ENCODE results near the gene NRG3.

NRG3 gene

DNA sequence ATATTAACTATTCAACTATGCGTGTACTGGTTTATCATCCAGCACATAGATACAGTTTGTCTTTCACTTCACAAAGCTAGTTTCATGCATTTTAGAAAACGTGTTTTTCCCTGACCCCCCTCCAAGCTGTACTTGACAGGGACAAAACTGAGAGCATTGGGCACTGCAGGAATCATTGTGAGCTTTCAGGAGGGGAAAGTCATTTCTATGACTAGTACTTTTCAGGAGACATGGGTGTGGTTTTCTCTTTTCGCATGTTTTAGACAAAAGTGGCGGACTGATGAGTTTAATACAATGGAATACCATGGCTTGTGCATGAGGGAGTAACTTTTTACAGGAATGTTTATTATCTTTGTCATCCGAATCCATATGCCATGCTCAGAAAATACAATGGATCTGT, 42.7 kb downstream of the NRG3 start:
- H3K9ac ChIP-seq (ENCODE audit: low read length) = no peak overlapping the region
- no peaks in the 10 kb centered on the region for H3K36me3 ChIP-seq (ENCODE audit: control insufficient read depth, insufficient read depth, low read length, severe bottlenecking)
- H3K4me1 ChIP-seq (ENCODE audit: control insufficient read depth, insufficient read depth, low read length) = no peaks in the 10 kb centered on the region
- H3K4me3 ChIP-seq (ENCODE audit: low read length) = no peak overlapping the region
- no peaks in the 10 kb centered on the region for H3K27me3 ChIP-seq (replicated peaks; ENCODE audit: control insufficient read depth, insufficient read depth, low read length)
- no peak for DNase-seq (ENCODE audit: low read depth)
- H3K9me3 ChIP-seq (ENCODE audit: control insufficient read depth, low read length) = no peaks in the 10 kb centered on the region

DNA sequence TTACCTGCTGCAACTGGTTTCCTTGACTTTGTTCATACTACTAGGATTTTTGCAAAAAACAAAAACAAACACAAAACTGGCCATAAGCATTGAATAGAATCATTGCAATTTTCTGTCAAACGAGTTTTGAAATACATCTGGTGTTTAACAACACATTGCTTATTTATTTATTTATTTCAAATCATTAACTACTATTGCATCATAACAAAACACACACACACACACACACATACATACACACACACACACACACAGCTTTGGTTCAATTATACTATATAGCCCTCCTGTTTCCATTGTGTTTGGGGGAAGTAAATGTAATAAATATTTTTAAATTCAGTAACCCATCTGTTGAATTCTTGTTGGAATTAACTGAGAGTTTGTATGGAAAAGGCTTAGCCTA, 43.8 kb downstream of the NRG3 start:
- no peaks in the 10 kb centered on the region for H3K9me3 ChIP-seq (ENCODE audit: control insufficient read depth, low read length)
- no peaks in the 10 kb centered on the region for H3K36me3 ChIP-seq (ENCODE audit: control insufficient read depth, insufficient read depth, low read length, severe bottlenecking)
- H3K4me3 ChIP-seq (ENCODE audit: low read length) = no peak overlapping the region
- H3K27me3 ChIP-seq (replicated peaks; ENCODE audit: control insufficient read depth, insufficient read depth, low read length) = no peaks in the 10 kb centered on the region
- H3K9ac ChIP-seq (ENCODE audit: low read length) = no peak overlapping the region
- no peaks in the 10 kb centered on the region for H3K4me1 ChIP-seq (ENCODE audit: control insufficient read depth, insufficient read depth, low read length)
- no peak for DNase-seq (ENCODE audit: low read depth)

DNA sequence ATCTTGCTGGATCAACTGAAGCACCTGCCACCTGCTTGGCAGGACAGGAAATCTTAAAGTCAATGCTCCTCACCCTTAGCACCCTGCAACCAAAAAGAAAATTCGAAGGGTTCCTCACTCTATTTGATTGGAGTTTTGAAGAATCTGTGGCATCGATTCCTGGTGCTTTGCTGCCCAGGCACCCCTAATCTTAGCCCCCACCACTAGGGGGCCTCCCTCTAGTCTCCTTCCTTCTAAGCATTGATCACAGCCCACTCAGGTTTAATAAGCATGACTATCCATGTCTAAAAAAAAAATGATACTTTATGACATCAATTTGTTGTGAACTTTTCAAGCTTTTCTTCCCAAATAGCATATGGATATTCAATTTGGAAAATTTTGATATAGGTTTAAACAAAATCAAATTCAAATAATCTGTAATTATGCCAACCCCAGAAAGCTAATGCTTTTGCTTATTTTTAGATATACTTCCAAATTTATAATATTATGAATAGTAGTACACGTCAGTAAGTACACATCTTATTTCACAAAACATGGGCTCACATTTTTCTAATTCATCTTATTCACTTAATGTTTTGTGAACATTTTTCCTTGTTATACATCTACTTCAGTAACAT, 45.3 kb downstream of the NRG3 start:
- Histone ChIP-seq H3K9me3 (ENCODE audit: control insufficient read depth, low read length) (no peaks in the 10 kb centered on the region), H3K4me1 (ENCODE audit: control insufficient read depth, insufficient read depth, low read length) (no peaks in the 10 kb centered on the region), H3K4me3 (ENCODE audit: low read length) (no peak overlapping the region), H3K9ac (ENCODE audit: low read length) (no peak overlapping the region), H3K36me3 (ENCODE audit: control insufficient read depth, insufficient read depth, low read length, severe bottlenecking) (no peaks in the 10 kb centered on the region), H3K27me3 (replicated peaks; ENCODE audit: control insufficient read depth, insufficient read depth, low read length) (no peaks in the 10 kb centered on the region)
- no peak for DNase-seq (ENCODE audit: low read depth)

DNA sequence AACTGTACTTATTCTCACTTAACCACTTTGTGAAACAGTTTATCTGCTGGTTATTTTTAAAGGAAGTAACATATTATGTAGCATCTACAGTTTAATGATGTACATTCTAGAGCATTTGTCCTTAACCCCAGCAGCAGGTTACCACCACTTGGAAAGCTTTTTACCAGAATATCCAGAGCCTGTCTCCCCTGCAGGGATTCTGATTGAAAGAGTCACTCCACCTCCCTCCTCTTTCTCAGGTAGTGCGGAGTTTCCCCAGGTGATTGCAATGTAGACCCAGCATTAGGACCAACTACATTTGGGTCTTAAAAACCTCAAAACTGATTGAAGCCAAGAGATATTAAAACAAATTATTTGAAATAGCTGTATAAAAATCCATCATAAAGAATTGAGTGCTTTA, 53.1 kb downstream of the NRG3 start:
- Histone ChIP-seq H3K4me1 (ENCODE audit: control insufficient read depth, insufficient read depth, low read length) (no peaks in the 10 kb centered on the region), H3K9ac (ENCODE audit: low read length) (no peak overlapping the region), H3K27me3 (replicated peaks; ENCODE audit: control insufficient read depth, insufficient read depth, low read length) (no peaks in the 10 kb centered on the region), H3K36me3 (ENCODE audit: control insufficient read depth, insufficient read depth, low read length, severe bottlenecking) (no peaks in the 10 kb centered on the region), H3K4me3 (ENCODE audit: low read length) (no peak overlapping the region), H3K9me3 (ENCODE audit: control insufficient read depth, low read length) (peaks cover 2% of the 10 kb centered on the region)
- no peak for DNase-seq (ENCODE audit: low read depth)

DNA sequence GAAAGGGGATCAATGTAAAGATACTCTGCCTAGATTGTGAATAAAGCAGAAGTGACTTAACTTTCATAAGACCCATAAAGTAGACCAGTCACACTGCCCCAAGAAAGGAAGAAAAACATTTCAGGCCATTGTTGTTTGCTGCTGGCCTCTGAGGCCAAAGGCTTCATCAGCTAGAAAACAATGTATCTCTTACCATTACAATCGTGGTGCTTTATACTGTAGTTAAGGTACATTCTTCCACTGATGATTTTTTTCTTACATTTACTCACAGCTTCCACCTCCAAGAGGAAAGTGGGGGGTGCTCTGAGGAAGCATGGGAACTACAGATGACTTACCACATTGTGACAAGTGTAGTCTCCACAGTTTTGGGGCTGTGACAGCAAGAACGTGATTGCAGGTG, 68.6 kb downstream of the NRG3 start:
- Histone ChIP-seq H3K36me3 (ENCODE audit: control insufficient read depth, insufficient read depth, low read length, severe bottlenecking) (no peaks in the 10 kb centered on the region), H3K9me3 (ENCODE audit: control insufficient read depth, low read length) (peaks cover 2% of the 10 kb centered on the region), H3K4me3 (ENCODE audit: low read length) (no peak overlapping the region), H3K9ac (ENCODE audit: low read length) (no peak overlapping the region), H3K4me1 (ENCODE audit: control insufficient read depth, insufficient read depth, low read length) (no peaks in the 10 kb centered on the region), H3K27me3 (replicated peaks; ENCODE audit: control insufficient read depth, insufficient read depth, low read length) (no peaks in the 10 kb centered on the region)
- DNase-seq (ENCODE audit: low read depth) = no peak

DNA sequence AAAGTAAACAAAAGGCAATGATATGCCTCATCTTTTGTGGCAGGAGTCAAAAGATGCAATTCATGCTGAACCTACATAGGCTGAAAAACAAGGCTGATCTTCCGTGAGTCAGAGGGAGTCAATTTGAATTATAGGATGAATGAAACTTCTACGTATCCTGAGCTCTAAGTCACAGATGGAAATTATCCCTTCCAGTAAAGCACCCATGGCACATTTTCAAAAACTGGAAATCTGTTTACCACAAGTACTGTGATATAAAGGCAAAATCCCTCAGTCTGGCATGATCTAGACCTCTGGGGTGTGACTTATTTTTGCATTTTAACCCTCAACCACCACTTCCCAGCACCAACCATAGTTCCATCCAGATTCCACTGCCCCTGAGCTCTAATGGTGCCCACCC, 69.6 kb downstream of the NRG3 start:
- no peaks in the 10 kb centered on the region for H3K36me3 ChIP-seq (ENCODE audit: control insufficient read depth, insufficient read depth, low read length, severe bottlenecking)
- no peak overlapping the region for H3K4me3 ChIP-seq (ENCODE audit: low read length)
- no peaks in the 10 kb centered on the region for H3K27me3 ChIP-seq (replicated peaks; ENCODE audit: control insufficient read depth, insufficient read depth, low read length)

DNA sequence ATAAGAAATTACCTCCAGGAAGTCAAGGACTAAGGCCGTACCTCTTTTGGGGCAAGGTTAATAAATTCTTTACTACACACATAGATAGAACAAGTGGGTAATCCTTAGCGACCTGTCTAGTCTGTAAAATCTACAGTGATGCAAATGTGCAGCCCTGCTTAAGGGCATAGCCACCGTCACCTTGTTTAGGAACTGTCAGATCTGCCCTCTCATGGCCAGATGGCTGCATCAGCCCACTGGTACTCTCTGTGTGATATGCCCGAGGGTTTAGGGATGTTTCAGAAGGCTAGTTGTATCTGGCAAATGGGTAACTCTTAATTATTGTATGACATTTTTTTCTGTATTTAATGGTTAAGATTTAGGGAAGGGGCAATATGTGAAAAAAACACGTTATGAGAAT, 74.3 kb downstream of the NRG3 start:
- no peak overlapping the region for H3K4me3 ChIP-seq (ENCODE audit: low read length)
- H3K9ac ChIP-seq (ENCODE audit: low read length) = no peak overlapping the region
- no peaks in the 10 kb centered on the region for H3K36me3 ChIP-seq (ENCODE audit: control insufficient read depth, insufficient read depth, low read length, severe bottlenecking)
- H3K9me3 ChIP-seq (ENCODE audit: control insufficient read depth, low read length) = peaks cover 2% of the 10 kb centered on the region
- H3K27me3 ChIP-seq (replicated peaks; ENCODE audit: control insufficient read depth, insufficient read depth, low read length) = no peaks in the 10 kb centered on the region
- H3K4me1 ChIP-seq (ENCODE audit: control insufficient read depth, insufficient read depth, low read length) = no peaks in the 10 kb centered on the region
- DNase-seq (ENCODE audit: low read depth) = no peak

More for the DNA sequence above, 69.6 kb downstream of the NRG3 start:
- DNase-seq (ENCODE audit: low read depth) = no peak
- Histone ChIP-seq H3K9ac (ENCODE audit: low read length) (no peak overlapping the region), H3K9me3 (ENCODE audit: control insufficient read depth, low read length) (peaks cover 2% of the 10 kb centered on the region), H3K4me1 (ENCODE audit: control insufficient read depth, insufficient read depth, low read length) (no peaks in the 10 kb centered on the region)

DNA sequence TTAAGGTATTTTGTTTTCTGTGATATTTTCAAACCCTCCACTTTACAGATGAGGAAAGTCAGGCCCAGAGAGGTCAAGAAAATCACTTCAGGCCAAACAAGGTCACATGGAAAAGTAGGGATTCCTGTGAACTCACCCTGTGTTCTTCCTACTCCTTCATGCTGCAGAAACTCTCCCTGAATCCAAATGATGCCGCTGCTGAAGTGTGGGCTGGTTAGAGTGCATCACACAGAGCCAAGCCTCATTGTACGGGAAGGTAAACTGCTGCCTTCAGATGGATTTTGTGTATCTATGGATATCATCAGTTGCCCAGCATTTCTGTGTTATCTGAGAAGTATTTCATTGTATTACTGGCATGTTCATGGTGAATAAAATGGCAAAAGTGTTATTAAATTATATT, 75.4 kb downstream of the NRG3 start:
- H3K4me1 ChIP-seq (ENCODE audit: control insufficient read depth, insufficient read depth, low read length) = no peaks in the 10 kb centered on the region
- H3K27me3 ChIP-seq (replicated peaks; ENCODE audit: control insufficient read depth, insufficient read depth, low read length) = no peaks in the 10 kb centered on the region
- no peak for DNase-seq (ENCODE audit: low read depth)

DNA sequence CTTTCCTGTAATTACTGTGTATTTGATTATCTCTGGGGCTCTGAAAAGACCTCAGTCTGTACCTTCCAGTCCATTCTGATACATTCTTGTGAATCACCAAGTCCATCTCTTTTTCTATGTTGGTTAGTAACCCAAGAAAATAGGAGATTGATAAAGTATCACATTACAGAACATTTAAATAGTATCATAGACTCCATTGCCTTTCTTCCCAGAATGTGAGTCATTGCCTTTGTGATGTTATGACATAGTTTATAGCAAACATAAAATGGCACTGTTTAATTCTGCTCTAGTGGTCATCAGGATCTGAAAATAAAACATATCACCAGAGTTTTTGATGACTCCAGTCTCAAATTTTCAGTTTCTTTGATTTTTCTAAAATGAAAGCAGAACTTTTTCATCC, 78.4 kb downstream of the NRG3 start:
- no peaks in the 10 kb centered on the region for H3K36me3 ChIP-seq (ENCODE audit: control insufficient read depth, insufficient read depth, low read length, severe bottlenecking)

More for the DNA sequence above, 75.4 kb downstream of the NRG3 start:
- no peaks in the 10 kb centered on the region for H3K36me3 ChIP-seq (ENCODE audit: control insufficient read depth, insufficient read depth, low read length, severe bottlenecking)
- H3K4me3 ChIP-seq (ENCODE audit: low read length) = no peak overlapping the region
- H3K9me3 ChIP-seq (ENCODE audit: control insufficient read depth, low read length) = peaks cover 2% of the 10 kb centered on the region
- H3K9ac ChIP-seq (ENCODE audit: low read length) = no peak overlapping the region

DNA sequence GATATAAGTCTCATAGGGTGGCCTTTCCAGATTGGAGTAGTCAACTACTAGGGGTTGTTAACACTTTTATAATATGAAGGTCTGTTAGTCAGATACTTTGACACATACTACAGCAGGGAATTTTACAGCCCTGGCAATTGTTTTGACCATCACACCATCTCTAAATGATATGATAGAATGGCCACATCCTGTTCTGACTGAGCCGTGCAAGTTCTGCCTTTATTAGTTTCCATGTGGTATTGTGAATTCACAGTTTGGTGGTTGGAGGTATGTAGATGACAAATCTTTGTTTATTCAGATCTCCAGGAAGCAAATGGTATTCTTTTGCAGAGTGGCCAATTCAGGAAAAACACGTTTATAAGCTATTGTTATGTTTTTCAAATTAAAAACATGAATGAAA, 83.0 kb downstream of the NRG3 start:
- no peak overlapping the region for H3K4me3 ChIP-seq (ENCODE audit: low read length)
- no peak for DNase-seq (ENCODE audit: low read depth)
- H3K9me3 ChIP-seq (ENCODE audit: control insufficient read depth, low read length) = no peaks in the 10 kb centered on the region
- no peaks in the 10 kb centered on the region for H3K27me3 ChIP-seq (replicated peaks; ENCODE audit: control insufficient read depth, insufficient read depth, low read length)
- H3K4me1 ChIP-seq (ENCODE audit: control insufficient read depth, insufficient read depth, low read length) = no peaks in the 10 kb centered on the region
- no peaks in the 10 kb centered on the region for H3K36me3 ChIP-seq (ENCODE audit: control insufficient read depth, insufficient read depth, low read length, severe bottlenecking)
- H3K9ac ChIP-seq (ENCODE audit: low read length) = no peak overlapping the region

More for the DNA sequence above, 78.4 kb downstream of the NRG3 start:
- Histone ChIP-seq H3K9me3 (ENCODE audit: control insufficient read depth, low read length) (no peaks in the 10 kb centered on the region), H3K4me1 (ENCODE audit: control insufficient read depth, insufficient read depth, low read length) (no peaks in the 10 kb centered on the region), H3K27me3 (replicated peaks; ENCODE audit: control insufficient read depth, insufficient read depth, low read length) (no peaks in the 10 kb centered on the region), H3K4me3 (ENCODE audit: low read length) (no peak overlapping the region), H3K9ac (ENCODE audit: low read length) (no peak overlapping the region)
- no peak for DNase-seq (ENCODE audit: low read depth)

DNA sequence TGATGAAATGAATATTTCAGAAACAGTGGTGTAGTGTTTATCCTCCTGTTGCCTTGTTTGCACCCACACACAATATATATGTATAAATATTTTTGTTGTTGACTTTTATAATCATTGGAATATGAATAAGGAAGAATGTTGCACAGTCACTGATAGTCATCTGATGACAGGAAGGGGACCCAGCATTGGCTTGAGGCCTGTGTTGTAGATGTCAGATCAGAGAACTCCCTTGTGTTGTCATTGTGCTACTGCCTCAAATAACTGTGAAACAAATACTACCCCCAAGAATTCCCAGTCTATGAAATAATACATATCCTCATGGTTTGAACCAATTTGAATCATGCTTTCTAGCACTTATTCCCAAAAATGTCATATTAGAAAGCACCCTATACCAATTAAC, 84.0 kb downstream of the NRG3 start:
- Histone ChIP-seq H3K27me3 (replicated peaks; ENCODE audit: control insufficient read depth, insufficient read depth, low read length) (no peaks in the 10 kb centered on the region), H3K4me3 (ENCODE audit: low read length) (no peak overlapping the region), H3K9me3 (ENCODE audit: control insufficient read depth, low read length) (no peaks in the 10 kb centered on the region), H3K9ac (ENCODE audit: low read length) (no peak overlapping the region), H3K4me1 (ENCODE audit: control insufficient read depth, insufficient read depth, low read length) (no peaks in the 10 kb centered on the region), H3K36me3 (ENCODE audit: control insufficient read depth, insufficient read depth, low read length, severe bottlenecking) (no peaks in the 10 kb centered on the region)
- no peak for DNase-seq (ENCODE audit: low read depth)

DNA sequence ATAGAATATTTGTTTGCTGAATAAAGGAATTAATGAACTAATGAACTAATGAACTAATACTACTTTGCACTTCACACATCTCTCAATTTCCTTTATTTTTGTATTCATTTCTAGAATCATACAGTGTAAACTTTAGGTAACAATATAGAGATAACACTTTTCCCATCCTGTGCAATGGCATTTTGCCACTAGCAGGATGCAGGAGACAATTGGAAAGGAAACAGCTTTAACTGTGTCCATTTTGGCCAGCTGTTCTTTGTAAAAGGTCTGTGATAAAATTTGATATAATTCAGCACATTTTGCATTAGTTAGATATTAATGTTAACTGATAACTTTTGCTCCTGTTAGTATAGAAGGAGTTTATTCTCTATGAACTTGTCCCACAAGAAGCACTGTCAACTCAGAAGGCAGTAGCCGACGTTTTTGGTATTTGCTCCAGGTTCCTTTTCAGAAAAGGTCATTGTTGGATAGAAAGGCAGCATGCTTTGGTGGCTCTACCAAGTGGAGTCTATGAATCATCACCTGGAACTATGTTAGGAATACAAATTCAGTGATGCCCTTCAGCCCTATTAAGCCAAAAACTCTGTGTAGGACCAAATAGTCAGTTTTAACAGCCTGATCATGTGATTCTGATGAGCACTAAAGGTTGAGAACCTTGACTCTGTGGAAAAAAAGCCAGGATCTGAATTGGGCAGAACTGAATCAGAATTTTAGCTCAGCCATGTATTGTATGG, 86.6 kb downstream of the NRG3 start:
- H3K27me3 ChIP-seq (replicated peaks; ENCODE audit: control insufficient read depth, insufficient read depth, low read length) = no peaks in the 10 kb centered on the region

More for the DNA sequence above, 86.6 kb downstream of the NRG3 start:
- no peaks in the 10 kb centered on the region for H3K9me3 ChIP-seq (ENCODE audit: control insufficient read depth, low read length)
- H3K9ac ChIP-seq (ENCODE audit: low read length) = no peak overlapping the region
- H3K4me3 ChIP-seq (ENCODE audit: low read length) = no peak overlapping the region
- no peak for DNase-seq (ENCODE audit: low read depth)
- no peaks in the 10 kb centered on the region for H3K36me3 ChIP-seq (ENCODE audit: control insufficient read depth, insufficient read depth, low read length, severe bottlenecking)
- H3K4me1 ChIP-seq (ENCODE audit: control insufficient read depth, insufficient read depth, low read length) = no peaks in the 10 kb centered on the region
